CD4-positive, alpha-beta T cell (primary cell): Measurements from ENCODE around the gene PARD3B. TPM values are rescaled to one million over a fixed set of nuclear protein-coding genes. Genes with fewer than 3 reads are reported as not detected.

Experiments used
- ATAC-seq: fragments of 200-7000 bp; cut with Tn5 transposase; one replicate; pipeline ENCODE4 v1.10.0; 2022; ENCODE audit warnings: mild to moderate bottlenecking; ENCODE audit not compliant: poor library complexity
- CTCF ChIA-PET: fragments of 350-600 bp; sonication (Branson Sonifier 250); formaldehyde crosslinking; loops from one replicate; lab custom pipeline; 2021; ENCODE audit warnings: antibody characterized with exemption, inconsistent platforms; lab: Charles Lee
- POLR2A ChIA-PET: fragments of 350-600 bp; sonication (Branson Sonifier 250); formaldehyde crosslinking; loops from one replicate; lab custom pipeline; 2021; ENCODE audit warnings: antibody characterized with exemption, inconsistent platforms; lab: Charles Lee
- DNase-seq, 14 experiments: peaks; one replicate each; pipeline ENCODE4 v3.0.0-alpha.2; 2013 to 2020; ENCODE audit warnings: mixed read lengths in 2 of 14
- H3K27ac ChIP-seq, 2 donors: one replicate each; pipeline versions ENCODE4 v1.5.1 to v1.7.0; 2013; ENCODE audit warnings: low read length in 2 of 2, low read depth in 1 of 2, mild to moderate bottlenecking in 1 of 2
- H3K27me3 ChIP-seq, 2 experiments: 1 replicate in 1 of 2; 2 replicates in 1 of 2; pipeline versions ENCODE4 v1.6.1 to v1.7.0; 2013; ENCODE audit warnings: low read length in 2 of 2, control low read depth in 1 of 2, mild to moderate bottlenecking in 1 of 2, moderate library complexity in 1 of 2; ENCODE audit not compliant: insufficient read depth in 2 of 2, control insufficient read depth in 1 of 2
- H3K36me3 ChIP-seq: one replicate; pipeline ENCODE4 v1.6.1; 2013; ENCODE audit warnings: low read length, control low read depth; ENCODE audit not compliant: insufficient read depth
- H3K4me1 ChIP-seq: one replicate; pipeline ENCODE4 v1.6.1; 2013; ENCODE audit warnings: low read length, control low read depth; ENCODE audit not compliant: insufficient read depth
- H3K4me3 ChIP-seq: one replicate; pipeline ENCODE4 v1.5.1; 2013; ENCODE audit warnings: mild to moderate bottlenecking, low read length, moderate library complexity
- H3K9me3 ChIP-seq, 2 experiments: 1 replicate in 1 of 2; 2 replicates in 1 of 2; pipeline versions ENCODE4 v1.6.1 to v1.7.0; 2013; ENCODE audit warnings: low read length in 2 of 2, mild to moderate bottlenecking in 2 of 2, control low read depth in 1 of 2, moderate library complexity in 1 of 2; ENCODE audit not compliant: control insufficient read depth in 1 of 2, insufficient read depth in 1 of 2
- H3K27ac Mint-ChIP-seq: one replicate; pipeline ENCODE4 v1.8.0; 2020; ENCODE audit warnings: mixed read lengths
- H3K27me3 Mint-ChIP-seq: one replicate; pipeline ENCODE4 v1.8.0; 2021; ENCODE audit warnings: mixed read lengths
- H3K36me3 Mint-ChIP-seq: one replicate; pipeline ENCODE4 v1.8.0; 2021; ENCODE audit warnings: low read depth, mixed read lengths
- H3K4me1 Mint-ChIP-seq: one replicate; pipeline ENCODE4 v1.8.0; 2021; ENCODE audit warnings: low read depth, mixed read lengths
- H3K4me3 Mint-ChIP-seq: one replicate; pipeline ENCODE4 v1.8.0; 2020; ENCODE audit warnings: mild to moderate bottlenecking, mixed read lengths
- H3K9me3 Mint-ChIP-seq: one replicate; pipeline ENCODE4 v1.8.0; 2020; ENCODE audit warnings: mixed read lengths
- intact Hi-C, 2 experiments: fragments of 100-400 bp; cut with DNase I in 1 of 2; cut with micrococcal nuclease in 1 of 2; formaldehyde crosslinking; loops; one replicate each; pipeline versions ENCODE4 v1.15.1 to v1.9.0; 2023 to 2025; cut with DNase I, micrococcal nuclease
- total RNA-seq, 174 experiments: library from RNA in 2 of 174; stranded (reverse) in 2 of 174; gene quantifications; one replicate each; pipeline ENCODE4 v1.2.3 and lab custom pipeline; 2021 to 2026
- TF ChIP-seq, protein P1 (sequence below): fragments of 200-600 bp; IDR thresholded peaks from one replicate; pipeline ENCODE4 v1.8.0; 2022; ENCODE audit warnings: antibody characterized with exemption, mild to moderate bottlenecking

Gene PARD3B
- total RNA-seq, 2 experiments from 2014 or later = 0.87 to 1.9 TPM

DNA sequence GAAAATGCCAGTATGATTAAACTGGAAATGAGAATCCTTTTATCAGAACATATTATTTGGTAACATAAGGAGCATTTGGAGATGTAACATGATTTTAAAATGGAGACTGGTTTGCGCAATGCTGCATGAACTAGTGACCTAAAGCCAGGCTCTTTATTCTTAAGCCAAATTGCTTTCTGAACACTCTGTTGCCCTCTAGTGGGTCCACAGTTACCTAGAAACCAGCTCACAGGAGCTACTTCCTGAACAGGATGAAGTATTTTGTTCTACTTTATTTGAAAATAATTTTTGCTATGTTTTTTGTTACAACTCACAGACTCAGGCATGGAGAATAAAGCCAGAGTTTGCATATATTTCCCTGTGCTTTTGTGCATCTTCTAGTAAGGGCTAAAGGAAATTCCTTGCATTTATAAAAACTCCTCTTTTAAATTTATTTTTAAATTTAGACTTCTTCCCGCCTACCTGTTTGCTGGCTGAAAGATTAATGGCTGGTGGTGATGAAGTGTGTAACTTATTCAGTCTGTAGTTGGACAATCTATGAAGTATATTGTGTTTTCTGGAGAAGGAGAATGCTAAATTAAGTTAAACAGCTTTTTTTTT, 146.7 kb downstream of the PARD3B start:
- Mint-ChIP-seq H3K4me1 (peaks cover 14% of the 10 kb centered on the region), H3K36me3 (no peaks in the 10 kb centered on the region), H3K27me3 (no peaks in the 10 kb centered on the region), H3K27ac (no peak overlapping the region), H3K4me3 (no peak overlapping the region), H3K9me3 (no peaks in the 10 kb centered on the region)
- Histone ChIP-seq H3K9me3 (no peaks in the 10 kb centered on the region), H3K27me3 (no peaks in the 10 kb centered on the region), H3K4me3 (no peak overlapping the region), H3K4me1 (no peaks in the 10 kb centered on the region), H3K36me3 (no peaks in the 10 kb centered on the region), H3K27ac (no peak overlapping the region)
- peak in 7 of 14 experiments; percentile 1 to 48 (median 11) for DNase-seq
- TF ChIP-seq, protein P1, sequence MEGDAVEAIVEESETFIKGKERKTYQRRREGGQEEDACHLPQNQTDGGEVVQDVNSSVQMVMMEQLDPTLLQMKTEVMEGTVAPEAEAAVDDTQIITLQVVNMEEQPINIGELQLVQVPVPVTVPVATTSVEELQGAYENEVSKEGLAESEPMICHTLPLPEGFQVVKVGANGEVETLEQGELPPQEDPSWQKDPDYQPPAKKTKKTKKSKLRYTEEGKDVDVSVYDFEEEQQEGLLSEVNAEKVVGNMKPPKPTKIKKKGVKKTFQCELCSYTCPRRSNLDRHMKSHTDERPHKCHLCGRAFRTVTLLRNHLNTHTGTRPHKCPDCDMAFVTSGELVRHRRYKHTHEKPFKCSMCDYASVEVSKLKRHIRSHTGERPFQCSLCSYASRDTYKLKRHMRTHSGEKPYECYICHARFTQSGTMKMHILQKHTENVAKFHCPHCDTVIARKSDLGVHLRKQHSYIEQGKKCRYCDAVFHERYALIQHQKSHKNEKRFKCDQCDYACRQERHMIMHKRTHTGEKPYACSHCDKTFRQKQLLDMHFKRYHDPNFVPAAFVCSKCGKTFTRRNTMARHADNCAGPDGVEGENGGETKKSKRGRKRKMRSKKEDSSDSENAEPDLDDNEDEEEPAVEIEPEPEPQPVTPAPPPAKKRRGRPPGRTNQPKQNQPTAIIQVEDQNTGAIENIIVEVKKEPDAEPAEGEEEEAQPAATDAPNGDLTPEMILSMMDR = peak; percentile 63
- ATAC-seq = no peak
- ChIA-PET CTCF (interaction anchor here (0.6 to 1.0 kb wide), 2 partner anchors 12 to 640 kb away, joined by 3 read pairs; no protein-coding TSS in a partner anchor), POLR2A (interaction anchor here (0.6 to 0.9 kb wide), 3 partner anchors 58 to 446 kb away, joined by 3 read pairs; no protein-coding TSS in a partner anchor)
- intact Hi-C loops = loop anchor here (1.0 to 10.0 kb wide), 4 partner anchors 547 to 985 kb away; no protein-coding TSS in a partner anchor

DNA sequence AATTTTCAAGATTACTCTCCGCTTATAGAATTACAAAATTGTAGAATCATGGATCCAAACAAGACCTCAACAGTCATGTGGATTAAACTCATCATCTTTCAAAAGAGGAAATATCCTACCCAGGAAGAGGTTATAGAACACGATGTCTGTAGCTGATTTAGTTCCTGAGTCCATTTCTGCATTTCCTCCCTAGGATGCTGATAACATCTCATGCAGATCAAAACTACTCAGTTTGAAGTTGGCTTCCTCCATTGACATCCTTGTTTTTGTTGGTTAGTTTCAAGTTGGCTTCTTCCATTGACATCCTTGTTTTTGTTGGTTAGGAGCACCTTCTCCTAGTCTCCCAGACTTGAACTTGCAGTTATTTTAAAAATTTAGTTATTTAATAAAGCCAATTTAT, 147.5 kb downstream of the PARD3B start:
- ATAC-seq (no peak), DNase-seq (no peak)
- TF ChIP-seq, protein P1 = no peak
- Mint-ChIP-seq H3K4me1 (peaks cover 14% of the 10 kb centered on the region), H3K27ac (no peak overlapping the region), H3K36me3 (no peaks in the 10 kb centered on the region), H3K4me3 (no peak overlapping the region), H3K27me3 (no peaks in the 10 kb centered on the region), H3K9me3 (no peaks in the 10 kb centered on the region)
- ChIA-PET CTCF (interaction anchor here (1.0 kb wide), 1 partner anchor 639 kb away, joined by 3 read pairs; no protein-coding TSS in a partner anchor), POLR2A (interaction anchor here (0.6 kb wide), 1 partner anchor 446 kb away, joined by 3 read pairs; no protein-coding TSS in a partner anchor)
- Histone ChIP-seq H3K4me1 (no peaks in the 10 kb centered on the region), H3K9me3 (no peaks in the 10 kb centered on the region), H3K4me3 (no peak overlapping the region), H3K27me3 (no peaks in the 10 kb centered on the region), H3K36me3 (no peaks in the 10 kb centered on the region), H3K27ac (no peak overlapping the region)
- intact Hi-C loops = loop anchor here (1.0 to 10.0 kb wide), 4 partner anchors 547 to 985 kb away; no protein-coding TSS in a partner anchor

DNA sequence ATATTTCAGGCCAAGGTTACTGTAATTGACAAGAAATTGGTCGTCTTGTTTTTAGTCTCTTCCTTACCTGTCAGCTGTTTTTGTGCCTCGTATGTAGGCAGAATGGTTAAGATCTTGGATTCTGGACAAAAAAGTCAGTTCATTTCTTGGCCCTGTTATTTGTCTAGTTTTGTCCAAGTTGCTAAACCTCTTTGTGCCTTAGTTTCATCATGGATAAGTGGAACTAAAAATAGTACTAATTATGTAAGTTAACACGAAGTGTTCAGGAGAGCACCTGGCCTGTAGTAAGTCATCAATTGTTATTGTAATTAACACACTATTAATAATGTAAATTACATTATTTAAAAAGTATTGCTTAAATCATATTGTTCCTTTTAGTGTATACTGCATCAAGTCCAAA, 148.0 kb downstream of the PARD3B start:
- Histone ChIP-seq H3K4me1 (no peaks in the 10 kb centered on the region), H3K4me3 (no peak overlapping the region), H3K9me3 (no peaks in the 10 kb centered on the region), H3K27ac (no peak overlapping the region), H3K27me3 (no peaks in the 10 kb centered on the region), H3K36me3 (no peaks in the 10 kb centered on the region)
- Mint-ChIP-seq H3K36me3 (no peaks in the 10 kb centered on the region), H3K9me3 (no peaks in the 10 kb centered on the region), H3K4me3 (no peak overlapping the region), H3K4me1 (peaks cover 14% of the 10 kb centered on the region), H3K27ac (no peak overlapping the region), H3K27me3 (no peaks in the 10 kb centered on the region)
- intact Hi-C loops = loop anchor here (5.0 to 10.0 kb wide), 3 partner anchors 588 to 984 kb away; no protein-coding TSS in a partner anchor
- TF ChIP-seq, protein P1 = no peak
- ATAC-seq = no peak
- no peak for DNase-seq
- CTCF ChIA-PET = no interaction called here
- POLR2A ChIA-PET = no interaction called here
